Ishikawa (cell line): ENCODE results near the gene WDR74.

Experiments
- CEBPB ChIP-seq: IDR thresholded peaks from 2 replicates; pipeline ENCODE4 v1.6.1; 2012
- EP300 ChIP-seq: IDR thresholded peaks from 2 replicates; pipeline ENCODE4 v1.6.1; 2012; ENCODE audit warnings: borderline replicate concordance
- FOXM1 ChIP-seq: IDR thresholded peaks from 2 replicates; pipeline ENCODE4 v1.6.1; 2012; ENCODE audit warnings: low read depth, borderline replicate concordance
- USF1 ChIP-seq: IDR thresholded peaks from 2 replicates; pipeline ENCODE4 v1.6.1; 2012
- YY1 ChIP-seq: IDR thresholded peaks from 2 replicates; pipeline ENCODE4 v1.6.1; 2012; ENCODE audit warnings: low read depth
- ZBTB7A ChIP-seq: IDR thresholded peaks from 2 replicates; pipeline ENCODE4 v1.6.1; 2012; ENCODE audit warnings: low read depth

- TF ChIP-seq FOXM1 (no peak), CEBPB (no peak), USF1 (no peak), ZBTB7A (no peak), EP300 (no peak), YY1 (no peak)
Observed at GRCh38 chr11:62885137-62885750, 45.9 kb upstream of the WDR74 start.
